H9 (cell line): ENCODE results near the gene SPECC1. TPM values are rescaled to one million over a fixed set of nuclear protein-coding genes. Genes with fewer than 3 reads are reported as not detected.
A peak's percentile ranks its signal among the peaks of the same experiment; 100 is the strongest.

Experiments used
- DNase-seq: peaks from one replicate; pipeline ENCODE4 v3.0.0-alpha.2; 2017
- H2AFZ ChIP-seq: one replicate; pipeline ENCODE4 v1.6.1; 2013; ENCODE audit warnings: mild to moderate bottlenecking, low read length, control low read depth, moderate library complexity
- H2AK5ac ChIP-seq: 2 replicates; pipeline ENCODE4 v1.6.1; 2013; ENCODE audit warnings: low read length, control low read depth, mixed read lengths; ENCODE audit not compliant: insufficient read length
- H2BK120ac ChIP-seq: one replicate; pipeline ENCODE4 v1.6.1; 2013; ENCODE audit warnings: low read depth, mild to moderate bottlenecking, low read length, control low read depth, inconsistent platforms; ENCODE audit not compliant: poor library complexity, severe bottlenecking
- H2BK12ac ChIP-seq: 2 replicates; pipeline ENCODE4 v1.6.1; 2013; ENCODE audit warnings: low read length, control low read depth, mixed read lengths, low read depth; ENCODE audit not compliant: insufficient read length
- H2BK15ac ChIP-seq: 2 replicates; pipeline ENCODE4 v1.6.1; 2013; ENCODE audit warnings: low read depth, low read length, control low read depth
- H2BK20ac ChIP-seq: one replicate; pipeline ENCODE4 v1.6.1; 2013; ENCODE audit warnings: low read depth, mild to moderate bottlenecking, low read length, control low read depth, inconsistent platforms; ENCODE audit not compliant: poor library complexity, severe bottlenecking
- H2BK5ac ChIP-seq: 2 replicates; pipeline ENCODE4 v1.6.1; 2013; ENCODE audit warnings: low read length, control low read depth, mixed read lengths; ENCODE audit not compliant: insufficient read length
- H3K14ac ChIP-seq: 2 replicates; pipeline ENCODE4 v1.6.1; 2013; ENCODE audit warnings: low read length, control low read depth; ENCODE audit not compliant: insufficient read depth
- H3K18ac ChIP-seq: 2 replicates; pipeline ENCODE4 v1.6.1; 2013; ENCODE audit warnings: low read depth, mild to moderate bottlenecking, mixed read lengths, low read length, control low read depth; ENCODE audit not compliant: insufficient read length
- H3K23ac ChIP-seq: 2 replicates; pipeline ENCODE4 v1.6.1; 2013; ENCODE audit warnings: low read length, control low read depth, mixed read lengths, low read depth; ENCODE audit not compliant: insufficient read length
- H3K23me2 ChIP-seq: 2 replicates; pipeline ENCODE4 v1.6.1; 2013; ENCODE audit warnings: low read depth, mild to moderate bottlenecking, mixed read lengths, low read length, control low read depth; ENCODE audit not compliant: insufficient read length, poor library complexity, severe bottlenecking
- H3K27ac ChIP-seq: 2 replicates; pipeline ENCODE4 v1.5.1; 2013; ENCODE audit warnings: low read length, control low read depth, mixed read lengths, low read depth; ENCODE audit not compliant: insufficient read length
- H3K27me3 ChIP-seq: 2 replicates; pipeline ENCODE4 v1.6.1; 2013; ENCODE audit warnings: low read length, control low read depth, inconsistent platforms; ENCODE audit not compliant: insufficient read depth
- H3K4ac ChIP-seq: 2 replicates; pipeline ENCODE4 v1.6.1; 2013; ENCODE audit warnings: low read depth, mild to moderate bottlenecking, control low read depth, inconsistent platforms, low read length, moderate library complexity
- H3K4me1 ChIP-seq: 2 replicates; pipeline ENCODE4 v1.6.1; 2013; ENCODE audit warnings: low read length, control low read depth, inconsistent platforms; ENCODE audit not compliant: insufficient read depth
- H3K4me2 ChIP-seq: 2 replicates; pipeline ENCODE4 v1.6.1; 2013; ENCODE audit warnings: low read length, control low read depth, mixed read lengths; ENCODE audit not compliant: insufficient read length, insufficient read depth
- H3K56ac ChIP-seq: 2 replicates; pipeline ENCODE4 v1.6.1; 2013; ENCODE audit warnings: low read depth, mild to moderate bottlenecking, mixed read lengths, low read length, control low read depth; ENCODE audit not compliant: insufficient read length
- H3K79me1 ChIP-seq: 2 replicates; pipeline ENCODE4 v1.6.1; 2013; ENCODE audit warnings: low read depth, mild to moderate bottlenecking, moderate library complexity, low read length, control low read depth, inconsistent platforms; ENCODE audit not compliant: insufficient read depth, poor library complexity, severe bottlenecking
- H3K79me2 ChIP-seq: 2 replicates; pipeline ENCODE4 v1.6.1; 2013; ENCODE audit warnings: low read length, control low read depth, inconsistent platforms; ENCODE audit not compliant: insufficient read depth
- H3K9ac ChIP-seq: 2 replicates; pipeline ENCODE4 v1.6.1; 2013; ENCODE audit warnings: low read length, control low read depth, mixed read lengths; ENCODE audit not compliant: insufficient read length; ENCODE audit errors: extremely low read depth
- H3K9me3 ChIP-seq: one replicate; pipeline ENCODE4 v1.6.1; 2013; ENCODE audit warnings: low read depth, low read length, inconsistent platforms; ENCODE audit not compliant: control insufficient read depth
- H3T11ph ChIP-seq: one replicate; pipeline ENCODE4 v1.6.1; 2013; ENCODE audit warnings: mild to moderate bottlenecking, low read length, control low read depth, inconsistent platforms
- H4K20me1 ChIP-seq: one replicate; pipeline ENCODE4 v1.6.1; 2013; ENCODE audit not compliant: control insufficient read depth, insufficient read length, insufficient read depth
- H4K5ac ChIP-seq: 2 replicates; pipeline ENCODE4 v1.6.1; 2013; ENCODE audit warnings: low read depth, mild to moderate bottlenecking, mixed read lengths, low read length, control low read depth; ENCODE audit not compliant: insufficient read length
- H4K8ac ChIP-seq: replicated peaks from 2 replicates; pipeline ENCODE4 v1.6.1; 2013; ENCODE audit warnings: low read length, control low read depth, mixed read lengths, low read depth; ENCODE audit not compliant: insufficient read length
- H4K91ac ChIP-seq: 2 replicates; pipeline ENCODE4 v1.6.1; 2013; ENCODE audit warnings: low read depth, mild to moderate bottlenecking, moderate library complexity, mixed read lengths, low read length, control low read depth; ENCODE audit not compliant: insufficient read length
- H3K27ac Mint-ChIP-seq, 3 experiments: 2 replicates in 2 of 3; 3 replicates in 1 of 3; pipeline ENCODE4 v1.8.0; 2020 to 2021; ENCODE audit warnings: mixed read lengths in 3 of 3, mild to moderate bottlenecking in 1 of 3, moderate library complexity in 1 of 3
- H3K27me3 Mint-ChIP-seq: 2 replicates; pipeline ENCODE4 v1.8.0; 2021; ENCODE audit warnings: low read depth, mild to moderate bottlenecking, moderate library complexity, mixed read lengths
- H3K36me3 Mint-ChIP-seq, 3 experiments: 2 replicates in 2 of 3; 3 replicates in 1 of 3; pipeline ENCODE4 v1.8.0; 2020 to 2021; ENCODE audit warnings: low read depth in 3 of 3, mixed read lengths in 3 of 3; ENCODE audit not compliant: insufficient read depth in 1 of 3
- H3K4me1 Mint-ChIP-seq, 2 experiments: 2 replicates each; pipeline ENCODE4 v1.8.0; 2020; ENCODE audit warnings: mixed read lengths in 2 of 2
- H3K4me3 Mint-ChIP-seq, 2 experiments: 2 replicates in 1 of 2; 3 replicates in 1 of 2; pipeline ENCODE4 v1.8.0; 2020 to 2021; ENCODE audit warnings: mild to moderate bottlenecking in 2 of 2, mixed read lengths in 2 of 2, moderate library complexity in 1 of 2
- H3K9me3 Mint-ChIP-seq, 2 experiments: 2 replicates in 1 of 2; 3 replicates in 1 of 2; pipeline ENCODE4 v1.8.0; 2020; ENCODE audit warnings: mild to moderate bottlenecking in 2 of 2, mixed read lengths in 2 of 2, moderate library complexity in 1 of 2
- CTCF ChIP-seq: fragments of 200-600 bp; sonication (generic); conservative IDR thresholded peaks from 3 replicates; pipeline ENCODE4 v1.8.0; 2021; ENCODE audit warnings: antibody characterized with exemption, mild to moderate bottlenecking
- WGBS: extraction: QIAGEN DNeasy Blood & Tissue Kit; methylation state at CpG from one replicate; pipeline ENCODE4 v1.1.7; 2013; ENCODE audit warnings: missing lambda C conversion rate, low lambda C conversion rate, mixed read lengths; ENCODE audit not compliant: insufficient read length; ENCODE audit errors: extremely low coverage; 5-methylcytosine and 5-hydroxymethylcytosine counted together
- total RNA-seq: library from RNA; stranded (reverse); gene quantifications from 2 replicates; pipeline ENCODE4 v1.2.1, GENCODE V29; 2021

Gene SPECC1
- total RNA-seq, 1 experiment from 2014 or later: 65.7 TPM

- peaks cover 23 to 35% (median 25%) of the 10 kb centered on the region in 3 experiments; a peak in 6 of 7 replicates for H3K36me3 Mint-ChIP-seq
- H3K27me3 Mint-ChIP-seq: no peaks in the 10 kb centered on the region
- peak overlapping the region in 1 of 2 experiments; percentile 21; a peak in 2 of 5 replicates for H3K4me3 Mint-ChIP-seq
- peak overlapping the region in 1 of 3 experiments; percentile 60; a peak in 1 of 7 replicates for H3K27ac Mint-ChIP-seq
- no peak for TF ChIP-seq CTCF
- Histone ChIP-seq H4K20me1 (no peaks in the 10 kb centered on the region), H3K23me2 (no peaks in the 10 kb centered on the region), H3T11ph (no peak overlapping the region), H3K27me3 (no peaks in the 10 kb centered on the region), H3K56ac (no peak overlapping the region), H3K18ac (no peak overlapping the region), H3K27ac (no peak overlapping the region), H2BK12ac (no peak overlapping the region), H3K79me2 (peaks cover 4% of the 10 kb centered on the region; the same call in 1 of the 2 replicates), H2AK5ac (no peak overlapping the region), H2BK5ac (no peak overlapping the region), H3K9ac (no peak overlapping the region), H2BK20ac (no peak overlapping the region), H4K8ac (no peak overlapping the region), H3K4ac (no peak overlapping the region), H3K23ac (no peak overlapping the region), H3K14ac (no peak overlapping the region), H2BK120ac (no peak overlapping the region), H3K4me2 (no peak overlapping the region), H4K5ac (no peak overlapping the region), H3K4me1 (peaks cover 25% of the 10 kb centered on the region), H3K9me3 (no peaks in the 10 kb centered on the region), H2AFZ (no peak overlapping the region), H2BK15ac (no peak overlapping the region), H3K79me1 (peaks cover 8% of the 10 kb centered on the region), H4K91ac (no peak overlapping the region)
- DNase-seq: peak; percentile 81
- peaks cover 0 to 17% of the 10 kb centered on the region in 2 experiments; a peak in 4 of 5 replicates for H3K9me3 Mint-ChIP-seq
- H3K4me1 Mint-ChIP-seq: peaks cover 51 to 66% of the 10 kb centered on the region in 2 experiments
- no CpG with 5 or more reads among the region's 3 CpGs for WGBS
Measured at GRCh38 chr17:20202141-20202621, 193.0 kb downstream of the SPECC1 start.
